ENCODE results near the gene CROT. TPM values are rescaled to one million over a fixed set of nuclear protein-coding genes. Genes with fewer than 3 reads are reported as not detected.

Gene CROT
- total RNA-seq, 1 donor from 2014 or later = 8.4 TPM

DNA sequence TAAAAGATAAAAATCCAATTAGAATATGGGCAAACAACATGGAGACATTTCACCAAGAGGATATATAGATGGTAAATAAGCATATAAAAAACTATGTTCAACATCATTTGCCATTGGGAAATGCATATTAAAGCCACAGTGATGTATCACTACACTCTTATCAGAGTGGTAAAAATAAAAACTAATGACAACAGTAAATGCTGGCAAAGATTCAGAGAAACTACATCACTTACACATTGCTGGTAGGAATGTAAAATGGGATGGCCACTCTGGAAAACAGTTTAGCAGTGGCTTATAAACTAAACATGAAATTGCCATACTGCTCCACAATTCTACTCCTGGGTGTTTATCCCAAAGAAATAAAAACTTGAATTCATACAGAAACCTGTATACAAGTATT is 59.2 kb downstream of the CROT start:
- DNase-seq = no peak
- H3K9me3 ChIP-seq = no peaks in the 10 kb centered on the region
- H3K36me3 ChIP-seq = no peaks in the 10 kb centered on the region
- no peak for ATAC-seq
- TF ChIP-seq, protein P1, sequence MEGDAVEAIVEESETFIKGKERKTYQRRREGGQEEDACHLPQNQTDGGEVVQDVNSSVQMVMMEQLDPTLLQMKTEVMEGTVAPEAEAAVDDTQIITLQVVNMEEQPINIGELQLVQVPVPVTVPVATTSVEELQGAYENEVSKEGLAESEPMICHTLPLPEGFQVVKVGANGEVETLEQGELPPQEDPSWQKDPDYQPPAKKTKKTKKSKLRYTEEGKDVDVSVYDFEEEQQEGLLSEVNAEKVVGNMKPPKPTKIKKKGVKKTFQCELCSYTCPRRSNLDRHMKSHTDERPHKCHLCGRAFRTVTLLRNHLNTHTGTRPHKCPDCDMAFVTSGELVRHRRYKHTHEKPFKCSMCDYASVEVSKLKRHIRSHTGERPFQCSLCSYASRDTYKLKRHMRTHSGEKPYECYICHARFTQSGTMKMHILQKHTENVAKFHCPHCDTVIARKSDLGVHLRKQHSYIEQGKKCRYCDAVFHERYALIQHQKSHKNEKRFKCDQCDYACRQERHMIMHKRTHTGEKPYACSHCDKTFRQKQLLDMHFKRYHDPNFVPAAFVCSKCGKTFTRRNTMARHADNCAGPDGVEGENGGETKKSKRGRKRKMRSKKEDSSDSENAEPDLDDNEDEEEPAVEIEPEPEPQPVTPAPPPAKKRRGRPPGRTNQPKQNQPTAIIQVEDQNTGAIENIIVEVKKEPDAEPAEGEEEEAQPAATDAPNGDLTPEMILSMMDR (IDR thresholded peaks at IDR 0.05) = no peak
- H3K4me1 ChIP-seq = no peaks in the 10 kb centered on the region
- H3K27ac ChIP-seq = no peak overlapping the region
- no peaks in the 10 kb centered on the region for H3K27me3 ChIP-seq
- intact Hi-C loops (cut with DNase I) = no loop called here
- no peak overlapping the region for H3K4me3 ChIP-seq

- no peak for ATAC-seq
- TF ChIP-seq, protein P1 (IDR thresholded peaks at IDR 0.05) = no peak
- no peak overlapping the region for H3K4me3 ChIP-seq
- no peaks in the 10 kb centered on the region for H3K27me3 ChIP-seq
- no peaks in the 10 kb centered on the region for H3K36me3 ChIP-seq
- intact Hi-C loops (cut with DNase I) = loop anchor here (5.0 kb wide), 1 partner anchor 99 kb away; no protein-coding TSS in a partner anchor
- no peaks in the 10 kb centered on the region for H3K4me1 ChIP-seq
- H3K27ac ChIP-seq = no peak overlapping the region
- H3K9me3 ChIP-seq = no peaks in the 10 kb centered on the region
- DNase-seq = no peak
Observed at GRCh38 chr7:87411186-87411585, 65.7 kb downstream of the CROT start.

DNA sequence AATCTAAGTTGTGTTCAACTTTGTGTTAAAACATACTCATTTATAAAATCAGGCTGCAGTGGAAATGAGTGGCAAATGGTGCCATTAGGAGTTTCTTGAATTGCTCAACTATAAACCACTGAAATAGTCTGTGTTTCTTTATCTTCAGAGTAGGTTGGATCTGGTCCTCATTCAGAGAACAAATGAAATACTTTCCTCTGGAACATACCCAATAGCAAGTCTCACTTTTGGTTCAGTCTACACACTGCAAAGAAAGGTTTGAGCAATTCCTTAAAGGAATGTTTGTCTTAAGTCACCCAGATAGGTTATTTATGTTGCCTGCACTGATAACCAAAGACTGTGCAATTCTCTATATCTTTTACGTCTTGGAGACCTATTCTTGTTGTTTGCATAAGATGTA is 67.6 kb downstream of the CROT start:
- no peaks in the 10 kb centered on the region for H3K27me3 ChIP-seq
- H3K9me3 ChIP-seq = no peaks in the 10 kb centered on the region
- TF ChIP-seq, protein P1 (IDR thresholded peaks at IDR 0.05) = no peak
- intact Hi-C loops (cut with DNase I) = loop anchor here (5.0 kb wide), 1 partner anchor 101 kb away; no protein-coding TSS in a partner anchor
- ATAC-seq (no peak), DNase-seq (no peak)
- no peaks in the 10 kb centered on the region for H3K36me3 ChIP-seq
- H3K4me1 ChIP-seq = no peaks in the 10 kb centered on the region
- no peak overlapping the region for H3K4me3 ChIP-seq
- no peak overlapping the region for H3K27ac ChIP-seq

GRCh38 chr7:87413951-87414793 is 68.7 kb downstream of the CROT start:
- TF ChIP-seq, protein P1 (IDR thresholded peaks at IDR 0.05) = no peak
- Histone ChIP-seq H3K27me3 (no peaks in the 10 kb centered on the region), H3K9me3 (no peaks in the 10 kb centered on the region), H3K36me3 (no peaks in the 10 kb centered on the region), H3K4me1 (no peaks in the 10 kb centered on the region), H3K4me3 (no peak overlapping the region), H3K27ac (no peak overlapping the region)
- intact Hi-C loops (cut with DNase I) = loop anchor here (5.0 kb wide), 1 partner anchor 102 kb away; no protein-coding TSS in a partner anchor
- DNase-seq (no peak), ATAC-seq (no peak)

DNA sequence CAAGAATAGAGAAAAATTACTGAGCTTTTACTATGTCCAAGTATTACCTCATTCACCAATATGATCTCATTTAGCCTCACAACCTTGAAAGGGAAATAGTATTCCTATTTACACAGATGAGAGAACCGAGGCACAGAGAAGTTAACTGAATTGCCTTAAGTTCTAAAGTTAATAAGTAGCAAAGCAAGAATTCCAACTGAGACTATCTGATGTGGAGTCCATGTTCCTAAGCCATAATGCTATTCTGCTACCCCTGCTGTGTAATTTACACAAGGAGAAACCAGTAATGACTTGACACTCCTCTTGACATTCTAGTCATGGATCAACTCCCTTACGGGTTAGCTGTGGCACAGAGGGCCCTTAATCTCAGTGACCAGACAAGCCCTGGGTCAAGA is 69.3 kb downstream of the CROT start:
- TF ChIP-seq, protein P1 (IDR thresholded peaks at IDR 0.05) = no peak
- ATAC-seq (no peak), DNase-seq (no peak)
- Histone ChIP-seq H3K36me3 (no peaks in the 10 kb centered on the region), H3K27me3 (no peaks in the 10 kb centered on the region), H3K27ac (no peak overlapping the region), H3K4me3 (no peak overlapping the region), H3K4me1 (no peaks in the 10 kb centered on the region), H3K9me3 (no peaks in the 10 kb centered on the region)
- intact Hi-C loops (cut with DNase I) = loop anchor here (5.0 kb wide), 1 partner anchor 102 kb away; no protein-coding TSS in a partner anchor

All from upper lobe of right lung (tissue), 1 donor.